Posterior cingulate gyrus (tissue), 11 donors: ENCODE data around the gene SCN7A.
"Not testable (repeated sequence)": the region's sequence is repeated elsewhere in the genome, so short reads cannot be mapped to it uniquely, and the experiment has no call there.

Experiments
- DNase-seq, 10 donors: peaks; one replicate each; pipeline versions ENCODE4 v3.0.0 to v3.0.0-alpha.2; 2020 to 2021; ENCODE audit warnings: mixed read lengths in 3 of 10
- intact Hi-C: fragments of 100-400 bp; cut with DNase I; formaldehyde crosslinking; loops from one replicate; pipeline ENCODE4 v1.15.1; 2023

Gene SCN7A

DNA sequence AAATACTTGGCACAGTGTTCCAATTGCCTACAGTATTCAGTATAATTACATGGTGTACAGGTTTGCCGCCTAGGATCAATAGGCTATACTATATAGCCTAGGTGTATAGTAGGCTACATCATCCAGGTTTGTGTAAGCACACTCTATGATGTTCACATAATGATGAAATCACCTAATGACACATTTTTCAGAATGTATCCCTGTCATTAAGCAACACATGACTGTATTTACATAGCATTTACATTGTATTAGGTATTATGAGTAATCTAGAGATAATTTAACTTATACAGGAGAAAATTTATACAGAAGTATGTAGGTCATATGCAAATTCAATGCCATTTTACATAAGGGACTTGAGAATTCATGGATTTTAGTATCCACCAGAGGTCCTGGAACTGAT lies 35.4 kb downstream of the SCN7A start:
- intact Hi-C loops, result no loop called here
- DNase-seq, result no peak

DNA sequence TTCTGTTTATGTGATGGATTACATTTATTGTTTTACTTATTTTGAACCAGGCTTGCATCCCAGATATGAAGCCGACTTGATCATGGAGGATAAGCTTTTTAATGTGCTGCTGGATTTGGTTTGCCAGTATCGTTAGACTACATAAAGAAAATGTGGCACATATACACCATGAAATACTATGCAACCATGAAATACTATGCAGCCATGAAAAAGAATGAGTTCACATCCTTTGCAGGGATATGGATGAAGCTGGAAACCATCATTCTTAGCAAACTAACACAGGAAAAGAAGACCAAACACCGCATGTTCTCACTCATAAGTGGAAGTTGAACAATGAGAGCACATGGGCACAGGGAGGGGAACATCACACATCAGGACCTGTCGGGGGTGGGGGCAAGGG lies 38.2 kb downstream of the SCN7A start:
- intact Hi-C loops, result not testable (repeated sequence)
- DNase-seq, result peak in 1 of 10 donors; percentile 28

DNA sequence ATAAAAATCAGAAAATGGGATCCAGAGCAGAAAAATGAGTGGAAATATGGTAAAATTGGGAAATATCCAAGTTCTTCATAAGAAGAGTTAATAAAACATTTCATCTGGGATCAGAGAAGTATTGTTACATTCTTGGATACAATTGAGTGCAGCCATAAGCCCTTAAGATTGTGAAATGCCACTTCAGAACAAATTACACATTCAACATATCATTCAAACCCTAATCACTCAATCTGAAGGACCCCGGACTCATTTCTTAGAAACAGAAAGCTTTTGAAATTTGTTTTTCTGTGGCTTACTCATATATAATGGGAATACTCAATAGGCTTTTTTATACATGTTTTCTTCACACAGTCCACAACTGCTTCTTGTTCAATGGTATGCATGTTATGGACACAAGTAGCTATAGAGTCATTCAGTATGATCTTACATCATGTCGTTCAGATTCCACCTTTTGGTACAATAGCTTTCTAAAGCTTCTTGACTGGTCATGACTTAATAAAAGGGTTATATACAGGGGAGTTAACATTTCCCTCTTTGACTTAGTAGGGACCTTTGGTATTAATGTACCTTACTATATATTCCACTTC lies 39.9 kb downstream of the SCN7A start:
- DNase-seq, result no peak
- intact Hi-C loops, result no loop called here

DNA sequence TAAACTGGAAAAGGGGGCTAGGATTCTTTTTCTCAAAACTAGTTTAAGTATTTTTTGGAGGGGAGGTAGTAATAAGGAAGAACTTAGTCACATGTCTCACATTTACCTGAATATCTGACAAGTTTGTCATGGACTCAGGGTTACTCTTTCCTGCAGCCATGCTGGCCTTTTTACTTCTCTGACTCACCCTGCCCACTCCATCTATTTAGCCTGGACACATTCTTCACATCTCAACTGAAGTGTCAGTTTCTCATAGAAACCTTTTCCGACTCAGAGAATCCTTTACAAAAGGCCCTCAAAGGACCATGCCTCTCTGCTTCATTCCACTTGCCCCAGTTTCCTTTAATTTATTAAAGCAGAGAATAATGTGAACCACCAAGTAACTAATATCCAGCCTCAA lies 42.6 kb downstream of the SCN7A start:
- no peak for DNase-seq
- intact Hi-C loops, result no loop called here

DNA sequence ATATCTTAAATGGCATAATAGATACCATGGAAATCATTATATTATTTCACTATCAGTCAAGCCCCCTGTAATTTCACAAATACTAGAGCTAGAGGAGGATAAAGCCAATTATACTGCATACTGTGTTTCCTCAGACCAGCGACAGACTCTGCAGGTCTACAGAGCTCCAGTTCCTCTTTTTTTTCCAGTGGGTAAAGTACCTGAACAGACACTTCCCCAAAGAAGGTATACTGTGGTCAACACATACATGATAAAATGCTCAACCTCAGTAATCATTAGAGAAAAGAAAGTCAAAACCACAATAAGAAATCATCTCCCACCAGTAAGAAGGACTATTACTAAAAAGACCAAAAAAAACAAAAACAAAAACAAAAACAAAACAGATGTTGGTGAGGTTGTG lies 44.6 kb downstream of the SCN7A start:
- DNase-seq, result no peak
- intact Hi-C loops, result no loop called here

DNA sequence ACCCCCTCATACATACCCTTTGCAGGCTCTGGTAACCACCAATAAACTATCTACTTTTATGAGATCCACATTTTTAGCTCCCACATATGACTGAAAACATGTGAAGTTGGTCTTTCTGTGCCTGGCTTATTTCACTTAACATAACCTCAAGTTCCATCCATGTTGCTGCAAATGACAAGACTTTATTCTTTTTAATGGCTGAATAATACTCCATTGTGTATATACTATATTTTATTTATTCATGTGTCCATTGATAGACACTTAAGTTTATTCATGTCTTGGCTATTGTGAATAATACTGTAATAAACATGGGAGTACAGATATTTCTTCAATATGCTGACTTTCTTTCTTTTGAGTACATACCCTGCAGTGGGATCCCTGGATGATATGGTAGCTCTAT lies 45.9 kb downstream of the SCN7A start:
- no peak for DNase-seq
- intact Hi-C loops, result no loop called here

DNA sequence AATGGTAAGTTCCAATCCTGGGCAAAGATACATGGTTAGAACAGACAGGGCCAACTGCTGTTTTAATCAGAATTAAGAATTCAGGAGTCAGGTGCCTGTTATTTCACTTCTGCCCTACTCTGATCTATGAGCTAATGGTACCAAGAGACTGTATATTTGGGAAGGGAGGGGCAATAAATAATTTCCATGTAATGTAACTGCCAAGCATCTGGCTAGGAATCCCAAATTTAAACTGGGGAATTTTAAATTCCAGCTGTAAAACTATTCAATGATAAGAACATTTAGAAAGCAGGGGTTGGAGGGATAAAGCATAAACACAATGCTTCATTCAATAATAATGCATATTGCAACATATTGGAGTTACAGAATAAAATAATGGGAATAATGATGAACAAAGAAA lies 49.7 kb downstream of the SCN7A start:
- intact Hi-C loops, result no loop called here
- no peak for DNase-seq

DNA sequence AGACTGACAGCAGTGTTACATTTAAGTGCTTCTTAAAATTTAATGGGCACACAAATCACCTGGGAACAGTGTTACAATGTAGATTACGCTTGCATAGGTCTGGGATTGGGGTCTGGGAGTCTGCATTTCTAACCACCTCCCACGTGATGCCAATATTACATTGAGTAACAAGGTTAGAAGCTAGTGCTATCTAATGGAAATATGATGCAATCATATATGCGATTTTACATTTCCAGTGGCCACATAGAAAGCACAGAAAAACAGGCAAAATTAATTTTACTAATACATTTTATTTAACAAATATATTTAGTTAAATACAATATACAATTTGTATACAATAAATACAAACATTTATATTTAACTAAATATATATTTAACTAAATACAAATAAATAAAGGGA lies 53.7 kb downstream of the SCN7A start:
- intact Hi-C loops, result no loop called here
- DNase-seq, result no peak

DNA sequence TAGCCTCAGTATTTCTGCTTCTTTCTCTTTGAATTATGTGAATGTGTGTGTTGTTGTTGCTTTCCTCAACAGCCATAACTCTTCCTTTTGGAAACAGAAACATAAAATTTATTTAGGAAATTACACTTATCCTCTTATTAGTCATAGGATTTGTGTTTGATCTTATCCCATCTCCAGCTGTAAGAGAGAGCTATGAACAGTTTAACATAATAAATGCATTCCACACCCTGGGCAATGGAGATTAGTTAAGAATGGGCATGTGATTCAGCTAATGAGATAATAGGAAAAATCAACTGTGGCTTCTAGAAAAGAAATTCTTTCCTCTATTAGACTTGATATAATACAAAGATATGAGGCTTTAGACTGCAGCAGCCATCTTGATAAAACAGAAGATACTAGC lies 55.0 kb downstream of the SCN7A start:
- no peak for DNase-seq
- intact Hi-C loops, result no loop called here

DNA sequence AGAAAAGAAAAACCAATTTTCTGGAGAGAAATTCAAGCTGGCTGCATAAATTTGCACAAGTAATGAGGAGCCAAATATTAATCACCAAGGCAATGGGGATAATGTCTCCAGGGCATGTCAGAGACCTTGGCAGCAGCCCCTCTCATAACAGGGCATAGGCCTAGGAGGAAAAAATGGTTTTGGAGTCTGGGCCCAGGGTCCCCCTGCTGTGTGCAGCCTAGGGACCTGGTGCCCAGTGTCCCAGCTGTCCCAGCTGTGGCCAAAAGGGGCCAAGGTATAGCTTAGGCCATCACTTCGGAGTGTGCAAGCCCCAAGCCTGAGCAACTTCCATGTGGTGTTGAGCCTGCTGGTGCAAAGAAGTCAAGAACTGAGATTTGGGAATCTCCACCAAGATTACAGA lies 57.1 kb downstream of the SCN7A start:
- intact Hi-C loops, result no loop called here
- DNase-seq, result no peak

DNA sequence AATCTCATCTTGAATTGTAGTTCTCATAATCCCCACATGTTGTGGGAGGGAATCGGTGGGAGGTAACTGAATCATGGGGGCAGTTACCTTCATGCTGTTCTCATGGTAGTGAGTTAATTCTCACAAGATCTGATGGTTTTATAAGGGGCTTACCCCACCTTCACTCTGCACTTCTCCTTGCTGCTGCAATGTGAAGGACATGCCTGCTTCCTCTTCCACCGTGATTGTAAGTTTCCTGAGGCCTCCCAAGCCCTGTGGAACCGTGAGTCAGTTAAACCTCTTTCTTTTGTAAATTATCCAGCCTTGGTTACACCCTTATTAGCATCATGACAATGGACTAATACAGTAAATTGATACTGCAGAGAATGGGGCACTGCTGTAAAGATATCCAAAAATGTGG lies 57.9 kb downstream of the SCN7A start:
- intact Hi-C loops, result no loop called here
- DNase-seq, result no peak

DNA sequence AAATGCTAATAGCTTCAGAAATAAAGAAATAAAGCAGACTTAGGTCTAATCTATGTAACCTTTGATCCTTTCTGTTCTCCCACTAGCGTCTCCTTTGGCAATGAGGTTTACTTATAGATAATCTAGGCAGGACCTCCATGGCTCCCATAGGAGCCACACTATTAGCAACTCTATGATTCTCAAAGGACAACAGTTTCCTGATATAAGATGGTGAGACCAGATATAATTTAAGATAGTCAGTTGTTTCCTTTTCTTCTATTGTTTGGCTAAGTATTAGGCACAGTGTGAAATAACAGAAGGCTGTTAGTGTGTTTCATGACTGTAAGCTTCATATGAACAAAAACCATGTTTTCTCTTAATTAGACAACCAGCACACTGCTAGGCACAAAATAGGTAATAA lies 59.6 kb downstream of the SCN7A start:
- no peak for DNase-seq
- intact Hi-C loops, result no loop called here

DNA sequence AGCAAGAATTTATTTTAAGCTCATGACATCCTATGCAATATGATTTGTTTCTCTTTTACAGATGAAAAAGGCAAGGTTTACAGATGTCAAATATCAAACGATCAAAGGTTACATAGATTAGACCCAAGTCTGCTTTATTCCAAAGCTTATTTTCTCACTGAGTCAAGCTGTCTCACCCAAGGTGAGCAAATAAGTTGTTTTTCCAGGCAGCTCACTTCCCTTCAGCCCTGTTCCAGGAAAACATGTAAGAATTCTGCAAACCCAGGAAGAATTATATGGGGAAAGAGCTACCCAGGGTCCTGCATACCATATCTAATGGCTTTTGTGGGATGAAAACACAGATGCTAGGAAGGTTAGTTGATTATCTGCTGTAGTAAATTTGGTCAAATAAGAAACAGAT lies 60.6 kb downstream of the SCN7A start:
- DNase-seq, result no peak
- intact Hi-C loops, result no loop called here

DNA sequence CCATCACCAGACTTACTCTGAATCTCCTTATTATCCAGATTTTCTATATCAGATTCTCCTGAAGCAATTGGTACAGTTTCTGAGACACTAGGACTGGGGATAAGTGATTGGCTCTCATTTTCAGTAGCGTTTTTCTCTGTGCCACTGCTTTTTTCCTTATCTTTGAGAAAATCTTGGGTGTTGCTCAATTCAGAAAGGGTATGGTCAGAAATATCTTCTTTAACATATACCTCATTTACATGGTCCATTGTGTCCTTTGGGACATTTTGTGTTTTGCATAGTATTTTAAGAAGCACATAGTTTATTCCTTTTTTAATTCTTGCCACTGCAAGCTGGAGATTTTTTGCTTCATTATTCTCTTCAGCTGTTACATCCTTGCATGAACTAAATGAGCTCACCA lies 61.7 kb downstream of the SCN7A start:
- intact Hi-C loops, result no loop called here
- DNase-seq, result no peak

DNA sequence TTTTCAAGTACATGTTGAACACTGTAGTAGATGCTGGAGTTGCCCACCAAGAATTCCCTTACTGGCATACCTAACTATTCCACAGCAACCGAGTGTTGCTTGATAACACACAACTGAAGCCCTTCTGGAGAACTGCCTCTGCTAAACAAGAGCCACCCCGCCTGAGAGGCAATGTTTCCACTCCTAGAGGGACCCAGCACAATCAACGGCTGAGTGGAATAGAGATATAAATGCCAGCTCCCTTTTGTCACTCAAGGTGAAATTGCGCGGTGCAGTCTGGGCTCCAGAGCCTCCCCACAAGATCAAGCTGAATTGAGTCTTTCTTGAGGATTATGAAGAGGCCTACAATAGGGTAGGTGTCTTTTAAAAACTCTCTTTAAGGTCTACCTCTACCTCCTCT lies 69.2 kb downstream of the SCN7A start:
- intact Hi-C loops, result no loop called here
- no peak for DNase-seq

DNA sequence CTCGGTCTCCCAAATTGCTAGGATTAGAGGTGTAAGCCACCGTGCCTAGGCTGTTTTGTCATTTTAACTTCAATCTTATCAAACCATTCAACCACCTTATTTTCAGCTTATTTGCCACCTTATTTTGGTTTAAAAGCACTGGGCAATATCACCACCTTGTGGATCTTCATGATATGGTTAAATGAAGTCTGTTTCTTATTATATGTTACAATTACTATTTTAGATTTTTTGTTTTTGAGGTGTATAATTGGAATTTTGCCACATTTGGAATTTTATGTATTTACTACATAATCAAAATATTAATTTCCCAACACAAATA lies 74.5 kb downstream of the SCN7A start:
- intact Hi-C loops, result no loop called here
- peak in 1 of 10 donors; percentile 41 for DNase-seq

DNA sequence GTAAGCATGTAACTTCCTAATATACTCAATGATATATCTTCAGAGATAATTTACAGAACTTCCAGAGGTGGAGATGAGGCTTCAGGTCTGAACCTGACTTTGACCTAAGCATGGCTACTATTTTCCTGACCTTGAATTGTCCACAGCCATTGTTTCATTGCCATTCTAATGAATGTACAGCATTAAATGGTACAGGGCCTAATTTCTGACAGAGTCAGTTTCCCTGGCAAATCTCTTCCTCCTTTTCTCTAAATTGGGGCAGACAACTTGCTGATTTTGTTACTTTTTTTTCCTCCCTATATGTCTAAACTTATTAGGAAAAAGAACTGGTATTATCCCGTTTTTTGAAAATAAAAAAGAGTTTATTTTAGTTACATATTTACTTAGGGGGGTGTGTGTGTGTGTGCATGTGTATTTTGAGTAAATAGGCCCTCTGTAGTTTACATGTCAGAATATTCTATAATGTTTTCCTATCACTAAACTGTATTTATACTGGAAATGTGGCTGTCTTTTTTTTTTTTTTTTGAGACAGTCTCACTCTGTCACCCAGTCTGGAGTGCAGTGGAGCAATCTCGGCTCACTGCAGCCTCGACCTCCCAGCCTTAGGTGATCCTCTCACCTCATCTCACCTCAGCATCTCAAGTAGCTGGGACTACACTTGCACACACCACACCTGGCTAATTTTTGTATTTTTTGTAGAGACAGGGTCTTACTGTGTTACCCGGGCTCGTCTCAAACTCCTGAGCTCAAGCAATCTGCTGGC lies 75.0 kb downstream of the SCN7A start:
- intact Hi-C loops, result no loop called here

DNA sequence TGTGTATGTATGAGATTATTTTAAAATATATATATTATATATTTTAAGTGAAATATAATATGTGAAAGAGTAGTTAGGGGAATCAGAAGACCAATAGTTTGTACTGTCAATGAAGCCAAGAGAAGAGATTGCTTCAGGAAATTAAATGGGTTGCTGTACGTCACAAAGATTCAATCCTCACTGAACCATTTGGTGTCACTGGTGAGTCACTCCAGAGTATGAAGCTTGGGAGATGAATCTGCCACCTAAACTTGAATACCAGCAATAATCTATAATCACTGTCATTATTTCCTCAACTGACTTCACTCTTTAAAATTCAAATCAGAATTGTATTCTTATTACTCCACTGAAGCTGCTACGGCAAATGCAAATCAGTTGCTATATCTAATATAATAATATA lies 76.4 kb downstream of the SCN7A start:
- intact Hi-C loops, result no loop called here

More for the DNA sequence above, 75.0 kb downstream of the SCN7A start:
- no peak for DNase-seq

DNA sequence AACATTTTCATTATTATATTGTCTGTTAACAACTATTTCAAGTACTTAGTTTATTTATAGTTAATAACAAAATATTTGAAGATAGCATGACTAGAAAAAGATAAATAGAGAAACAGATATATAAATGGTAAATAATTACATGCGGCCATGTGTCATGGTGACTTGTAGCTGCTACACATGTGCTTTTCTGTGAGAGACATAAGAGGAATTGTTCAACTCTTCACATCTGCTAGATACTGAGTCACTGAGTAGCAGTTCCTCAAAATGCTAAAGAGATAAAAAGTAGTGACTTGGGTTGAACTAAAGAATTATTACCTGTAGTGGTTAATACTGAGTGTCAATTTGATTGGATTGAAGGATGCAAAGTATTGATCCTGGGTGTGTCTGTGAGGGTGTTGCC lies 80.8 kb downstream of the SCN7A start:
- intact Hi-C loops, result no loop called here

More for the DNA sequence above, 76.4 kb downstream of the SCN7A start:
- DNase-seq, result no peak

DNA sequence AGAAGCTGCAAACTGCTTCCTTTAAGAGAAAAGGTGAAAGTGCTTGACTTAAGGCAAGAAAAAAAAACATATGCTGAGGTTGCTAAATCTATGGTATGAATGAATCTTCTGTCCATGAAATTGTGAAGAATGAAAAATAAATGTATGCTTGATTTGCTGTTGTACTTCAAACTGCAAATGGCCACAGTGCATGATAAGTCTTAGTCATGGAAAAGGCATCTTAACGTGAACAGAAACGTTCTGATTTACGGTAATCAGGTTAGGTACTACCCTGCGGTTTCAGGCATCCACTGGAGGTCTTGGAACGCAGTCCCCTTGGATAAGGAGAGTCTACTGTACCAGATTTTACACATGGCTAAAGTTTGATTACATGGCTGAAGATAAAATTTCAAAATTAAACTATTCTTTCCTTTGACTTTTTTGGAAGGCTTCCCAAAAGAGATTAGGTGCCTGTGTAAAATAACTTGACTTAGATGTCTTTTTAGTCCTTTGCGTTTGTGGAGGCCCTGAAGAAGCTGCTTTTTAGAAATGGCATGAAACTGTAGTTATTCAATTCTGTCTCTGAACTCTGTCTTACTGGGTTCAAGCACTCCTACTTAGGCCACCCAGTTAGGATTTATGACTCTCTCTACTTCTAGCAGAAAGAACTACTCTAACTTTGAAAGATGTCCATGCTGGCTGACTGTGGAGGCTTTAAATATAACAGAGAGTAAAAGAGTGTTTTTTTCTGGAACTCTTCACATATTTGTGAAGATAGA lies 82.4 kb downstream of the SCN7A start:
- no peak for DNase-seq
- intact Hi-C loops, result no loop called here

More for the DNA sequence above, 80.8 kb downstream of the SCN7A start:
- no peak for DNase-seq

DNA sequence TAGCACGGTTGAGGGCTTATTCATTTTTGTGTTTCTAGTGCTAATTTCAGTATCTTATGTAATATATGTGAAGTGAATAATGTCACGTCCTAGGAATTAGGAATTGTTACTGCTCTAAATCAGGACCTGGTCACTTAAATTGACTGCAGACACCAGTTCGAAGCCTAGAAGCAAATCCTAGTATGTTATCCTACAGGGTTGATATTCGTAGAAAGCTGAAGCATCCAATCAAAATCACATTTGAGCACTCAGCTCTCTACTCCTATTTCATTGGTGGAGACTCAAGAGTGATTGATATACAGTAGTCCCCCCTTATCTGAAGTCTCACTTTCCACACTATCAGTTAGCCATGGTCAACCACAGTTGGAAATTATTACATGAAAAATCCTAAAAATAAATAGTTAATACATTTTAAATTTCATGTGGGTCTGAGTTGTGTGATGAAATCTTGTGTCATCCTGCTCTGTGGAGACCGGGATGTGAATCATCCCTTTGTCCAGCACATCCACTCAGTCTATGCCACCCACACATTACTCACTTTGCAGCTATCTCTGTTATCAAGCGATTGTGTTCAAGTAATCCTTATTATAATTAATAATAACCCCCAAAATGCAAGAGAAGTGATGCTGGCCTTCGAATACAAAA lies 83.1 kb downstream of the SCN7A start:
- intact Hi-C loops, result no loop called here
- no peak for DNase-seq
